Breast epithelium (tissue), 4 donors: ENCODE data around the gene BARX2. TPM values are rescaled to one million over a fixed set of nuclear protein-coding genes. Genes with fewer than 3 reads are reported as not detected.

Experiments
- DNase-seq, 2 donors: peaks; one replicate each; pipeline ENCODE4 v3.0.0-alpha.2; 2019; ENCODE audit warnings: low spot score in 2 of 2
- H3K27ac ChIP-seq, 2 donors: fragments of 200-600 bp; sonication (generic) in 1 of 2; one replicate each; pipeline ENCODE4 v1.5.1; 2016 to 2019; ENCODE audit warnings: mild to moderate bottlenecking in 1 of 2
- H3K27me3 ChIP-seq, 2 donors: fragments of 200-600 bp; sonication (generic) in 1 of 2; one replicate each; pipeline versions ENCODE4 v1.5.1 to v1.6.0; 2017 to 2019; ENCODE audit warnings: control low read depth in 1 of 2, mild to moderate bottlenecking in 1 of 2
- H3K36me3 ChIP-seq: fragments of 200-600 bp; one replicate; pipeline ENCODE4 v1.5.1; 2019
- H3K4me1 ChIP-seq, 2 donors: fragments of 200-600 bp; sonication (generic); one replicate each; pipeline ENCODE4 v1.5.1; 2016 to 2019; ENCODE audit warnings: control low read depth in 1 of 2
- H3K4me3 ChIP-seq, 3 donors: fragments of 200-600 bp; sonication (generic); 1 replicate in 2 of 3; 2 replicates in 1 of 3; pipeline ENCODE4 v1.5.1; 2016 to 2019; ENCODE audit warnings: mild to moderate bottlenecking in 3 of 3, moderate library complexity in 2 of 3
- H3K9me3 ChIP-seq, 2 donors: fragments of 200-600 bp; sonication (generic) in 1 of 2; one replicate each; pipeline ENCODE4 v1.5.1; 2016 to 2019; ENCODE audit warnings: control low read depth in 1 of 2
- CTCF ChIP-seq, 3 donors: fragments of 450-650 bp; IDR thresholded peaks; one replicate each; pipeline ENCODE4 v1.5.1; 2016 to 2017; ENCODE audit warnings: antibody characterized with exemption in 3 of 3, mild to moderate bottlenecking in 3 of 3, moderate library complexity in 3 of 3
- POLR2A ChIP-seq: fragments of 450-650 bp; IDR thresholded peaks from one replicate; pipeline ENCODE4 v1.6.1; 2016; ENCODE audit warnings: antibody characterized with exemption, mild to moderate bottlenecking, moderate library complexity
- POLR2AphosphoS5 ChIP-seq, 3 donors: sonication (generic); formaldehyde crosslinking; IDR thresholded peaks; one replicate each; pipeline ENCODE4 v1.6.1; 2017; ENCODE audit warnings: antibody characterized with exemption in 3 of 3
- intact Hi-C: fragments of 100-400 bp; cut with DNase I; formaldehyde crosslinking; loops from one replicate; pipeline ENCODE4 v1.15.1; 2023; ENCODE audit warnings: low total_unique reads
- total RNA-seq, 3 donors: library from RNA; depleted of rRNA; stranded (reverse); fragments of >200 nt; gene quantifications; one replicate each; pipeline ENCODE4 v1.1.0, GENCODE V29; 2016

BARX2 gene
- total RNA-seq, 3 donors from 2014 or later = 8.2 to 19.5 TPM; not detected in 1

DNA sequence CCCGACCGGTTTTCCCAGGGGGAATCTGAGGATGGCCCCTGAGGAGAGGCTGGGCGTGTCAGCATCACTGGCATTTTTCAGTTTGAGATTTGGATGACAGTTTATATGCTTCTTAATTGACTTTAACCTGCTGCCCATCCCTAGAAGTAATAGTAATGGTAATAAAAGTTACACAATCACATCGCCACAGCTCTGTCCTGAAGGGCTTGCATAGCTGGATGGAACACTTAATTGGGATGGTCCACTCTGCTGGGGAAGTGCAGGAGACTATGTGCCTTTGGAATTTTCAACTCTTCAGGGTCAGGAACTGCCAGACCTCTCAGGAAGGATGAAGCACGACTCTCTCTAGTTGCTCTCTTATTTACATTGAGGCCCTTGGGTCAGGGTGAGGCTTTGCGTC is 16.2 kb downstream of the BARX2 start:
- DNase-seq = no peak
- no peak overlapping the region for H3K27ac ChIP-seq
- H3K4me1 ChIP-seq = no peaks in the 10 kb centered on the region
- H3K27me3 ChIP-seq = no peaks in the 10 kb centered on the region
- H3K4me3 ChIP-seq = no peak overlapping the region
- TF ChIP-seq POLR2A (no peak), POLR2AphosphoS5 (IDR thresholded peaks at IDR 0.05) (no peak), CTCF (IDR thresholded peaks at IDR 0.05) (no peak)
- intact Hi-C loops = loop anchor here (2.0 kb wide), 1 partner anchor 49 kb away; no protein-coding TSS in a partner anchor
- H3K36me3 ChIP-seq = no peaks in the 10 kb centered on the region
- H3K9me3 ChIP-seq = no peaks in the 10 kb centered on the region

DNA sequence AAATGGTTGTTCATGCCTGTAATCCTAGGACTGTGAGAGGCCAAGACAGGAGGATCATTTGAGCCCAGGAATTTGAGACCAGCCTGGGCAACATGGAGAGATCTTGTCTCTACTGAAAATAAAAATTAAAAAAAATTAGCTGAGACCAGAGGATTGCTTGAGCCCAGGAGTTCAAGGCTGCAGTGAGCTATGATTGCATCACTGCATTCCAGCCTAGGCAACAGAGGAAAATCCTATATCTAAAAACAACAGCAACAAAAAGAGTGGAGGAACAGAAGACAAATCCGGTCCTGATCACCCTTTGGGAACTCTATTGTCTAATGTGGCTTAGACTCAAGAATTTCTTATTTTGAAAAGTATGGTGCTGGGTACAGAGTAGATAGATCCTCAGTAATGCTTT is 17.3 kb downstream of the BARX2 start:
- Histone ChIP-seq H3K4me3 (no peak overlapping the region), H3K9me3 (no peaks in the 10 kb centered on the region), H3K27me3 (no peaks in the 10 kb centered on the region), H3K4me1 (no peaks in the 10 kb centered on the region), H3K36me3 (no peaks in the 10 kb centered on the region), H3K27ac (no peak overlapping the region)
- DNase-seq = no peak
- TF ChIP-seq POLR2AphosphoS5 (IDR thresholded peaks at IDR 0.05) = no peak
- TF ChIP-seq CTCF (IDR thresholded peaks at IDR 0.05) = no peak
- no peak for TF ChIP-seq POLR2A
- intact Hi-C loops = loop anchor here (2.0 kb wide), 1 partner anchor 48 kb away; no protein-coding TSS in a partner anchor

DNA sequence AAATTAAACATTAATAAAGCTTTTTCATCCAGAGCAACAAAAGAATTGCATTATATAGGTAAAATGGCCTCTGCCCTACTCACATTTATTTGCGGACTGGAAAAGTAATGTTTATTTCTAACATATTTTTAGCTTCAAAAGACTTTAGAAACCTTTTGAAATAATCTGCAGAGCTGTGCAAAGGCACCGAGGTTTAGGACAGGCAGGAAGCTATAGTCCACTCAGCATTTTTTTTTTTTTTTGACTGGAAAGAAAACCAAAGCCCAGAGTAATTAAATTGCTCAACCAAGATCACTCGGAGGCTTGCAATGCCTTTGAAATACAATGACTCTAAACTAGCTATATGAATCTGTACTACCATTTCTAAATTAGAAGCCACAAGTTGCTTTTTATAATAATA is 19.1 kb downstream of the BARX2 start:
- H3K36me3 ChIP-seq = no peaks in the 10 kb centered on the region
- no peaks in the 10 kb centered on the region for H3K27me3 ChIP-seq
- H3K4me3 ChIP-seq = no peak overlapping the region
- H3K4me1 ChIP-seq = no peaks in the 10 kb centered on the region
- no peak overlapping the region for H3K27ac ChIP-seq
- TF ChIP-seq POLR2A (no peak), POLR2AphosphoS5 (IDR thresholded peaks at IDR 0.05) (no peak), CTCF (IDR thresholded peaks at IDR 0.05) (no peak)
- H3K9me3 ChIP-seq = no peaks in the 10 kb centered on the region
- no peak for DNase-seq
- intact Hi-C loops = no loop called here

DNA sequence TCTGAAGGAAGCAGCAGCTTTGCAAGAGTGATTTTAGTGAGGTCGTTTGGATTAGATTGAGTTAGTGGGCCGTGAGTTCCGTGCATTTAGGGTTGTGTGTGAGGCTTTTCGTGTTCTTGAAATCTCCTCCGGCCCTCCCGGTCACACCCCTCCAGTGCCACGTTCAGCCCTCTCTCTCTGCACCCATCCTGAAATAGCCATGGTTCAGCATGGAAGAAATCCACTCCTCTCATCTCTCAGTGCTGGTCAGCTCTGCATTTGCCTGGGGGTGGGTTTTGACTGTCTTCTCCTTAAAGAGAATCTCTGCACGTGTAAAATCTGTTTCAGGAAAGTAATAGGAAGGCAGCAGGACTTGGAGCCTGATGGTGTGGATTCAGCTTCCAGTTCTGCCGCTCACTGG is 19.8 kb downstream of the BARX2 start:
- intact Hi-C loops = no loop called here
- no peak for DNase-seq
- Histone ChIP-seq H3K27me3 (no peaks in the 10 kb centered on the region), H3K4me1 (no peaks in the 10 kb centered on the region), H3K4me3 (no peak overlapping the region), H3K27ac (no peak overlapping the region), H3K9me3 (no peaks in the 10 kb centered on the region), H3K36me3 (no peaks in the 10 kb centered on the region)
- TF ChIP-seq POLR2AphosphoS5 (IDR thresholded peaks at IDR 0.05) (no peak), CTCF (IDR thresholded peaks at IDR 0.05) (no peak), POLR2A (no peak)

DNA sequence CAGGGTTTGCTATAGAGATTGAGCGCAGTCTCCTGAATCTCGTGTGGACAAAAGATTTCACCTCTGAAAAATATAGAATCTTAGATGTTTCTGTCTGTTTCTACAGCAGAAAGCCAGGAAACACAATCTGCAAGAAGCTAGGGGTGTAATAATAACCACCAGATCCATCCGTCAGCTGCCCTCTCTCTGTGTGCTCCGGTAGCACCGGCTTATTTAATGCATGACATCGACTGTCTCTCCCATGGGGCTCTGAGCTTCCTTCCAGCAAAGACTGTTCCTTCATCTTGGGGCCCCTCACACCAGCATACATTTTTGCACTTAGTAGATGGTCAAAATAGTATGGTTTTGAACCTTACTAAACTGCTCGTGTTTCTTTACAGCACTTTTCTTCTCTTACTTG is 20.2 kb downstream of the BARX2 start:
- no peak for DNase-seq
- Histone ChIP-seq H3K4me3 (no peak overlapping the region), H3K27me3 (no peaks in the 10 kb centered on the region), H3K9me3 (no peaks in the 10 kb centered on the region), H3K27ac (no peak overlapping the region), H3K36me3 (no peaks in the 10 kb centered on the region), H3K4me1 (no peaks in the 10 kb centered on the region)
- TF ChIP-seq POLR2A (no peak), CTCF (IDR thresholded peaks at IDR 0.05) (no peak), POLR2AphosphoS5 (IDR thresholded peaks at IDR 0.05) (no peak)
- intact Hi-C loops = no loop called here
